ENCODE measurements around the gene MRTFA. TPM values are rescaled to one million over a fixed set of nuclear protein-coding genes. Genes with fewer than 3 reads are reported as not detected.

MRTFA gene
- total RNA-seq, 2 experiments from 2014 or later, result 47.7 to 66.9 TPM

DNA sequence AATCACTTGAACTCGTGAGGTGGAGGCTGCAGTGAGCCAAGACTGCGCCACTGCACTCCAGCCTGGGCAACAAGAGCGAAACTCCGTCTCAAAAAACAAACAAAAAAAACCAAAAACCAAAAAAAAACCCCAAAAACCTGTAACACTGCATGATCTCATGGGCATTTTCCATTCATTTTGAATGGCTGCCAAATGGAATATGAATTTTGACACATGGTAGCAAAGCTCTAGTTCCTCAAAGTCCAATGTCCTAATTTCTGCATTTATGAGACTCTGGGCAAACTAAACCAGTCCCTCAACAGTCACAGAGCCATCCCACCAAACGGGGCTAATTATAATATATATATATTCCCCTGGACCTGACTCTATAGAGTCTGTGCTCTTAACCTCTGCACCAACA, 204.4 kb downstream of the MRTFA start:
- Histone ChIP-seq H3K4me2 (ENCODE audit: low read length) (0 out of 2 replicates have a peak overlapping the region, but pooled peaks have one; percentile 57), H3K27ac (ENCODE audit: low read depth, low read length, poor library complexity, severe bottlenecking) (peak overlapping the region; percentile 99), H3K4me1 (ENCODE audit: insufficient read depth, low read length, poor library complexity, severe bottlenecking) (peaks cover 57% of the 10 kb centered on the region), H3K9me3 (ENCODE audit: low read length) (peaks cover 5% of the 10 kb centered on the region; the same call in 1 of the 2 replicates), H3K79me2 (ENCODE audit: insufficient read depth, low read depth, low read length) (peaks cover 27% of the 10 kb centered on the region), H4K20me1 (ENCODE audit: insufficient read depth, low read length) (no peaks in the 10 kb centered on the region), H3K36me3 (ENCODE audit: insufficient read depth, low read length) (peaks cover 82% of the 10 kb centered on the region), H2AFZ (ENCODE audit: low read length) (no peak overlapping the region), H3K4me3 (ENCODE audit: low read depth, low read length, poor library complexity, severe bottlenecking) (no peak overlapping the region), H3K9me2 (ENCODE audit: insufficient read depth, low read length) (no peaks in the 10 kb centered on the region)
- ChIA-PET POLR2A (interaction anchor here (1.0 to 2.8 kb wide), 2 partner anchors 13 to 16 kb away, joined by 5 to 13 read pairs; no protein-coding TSS in a partner anchor), CTCF (ENCODE audit: unreplicated experiment) (interaction anchor here (1.1 kb wide), 1 partner anchor 17 kb away, joined by 3 read pairs; no protein-coding TSS in a partner anchor)
- TF ChIP-seq, protein P1, sequence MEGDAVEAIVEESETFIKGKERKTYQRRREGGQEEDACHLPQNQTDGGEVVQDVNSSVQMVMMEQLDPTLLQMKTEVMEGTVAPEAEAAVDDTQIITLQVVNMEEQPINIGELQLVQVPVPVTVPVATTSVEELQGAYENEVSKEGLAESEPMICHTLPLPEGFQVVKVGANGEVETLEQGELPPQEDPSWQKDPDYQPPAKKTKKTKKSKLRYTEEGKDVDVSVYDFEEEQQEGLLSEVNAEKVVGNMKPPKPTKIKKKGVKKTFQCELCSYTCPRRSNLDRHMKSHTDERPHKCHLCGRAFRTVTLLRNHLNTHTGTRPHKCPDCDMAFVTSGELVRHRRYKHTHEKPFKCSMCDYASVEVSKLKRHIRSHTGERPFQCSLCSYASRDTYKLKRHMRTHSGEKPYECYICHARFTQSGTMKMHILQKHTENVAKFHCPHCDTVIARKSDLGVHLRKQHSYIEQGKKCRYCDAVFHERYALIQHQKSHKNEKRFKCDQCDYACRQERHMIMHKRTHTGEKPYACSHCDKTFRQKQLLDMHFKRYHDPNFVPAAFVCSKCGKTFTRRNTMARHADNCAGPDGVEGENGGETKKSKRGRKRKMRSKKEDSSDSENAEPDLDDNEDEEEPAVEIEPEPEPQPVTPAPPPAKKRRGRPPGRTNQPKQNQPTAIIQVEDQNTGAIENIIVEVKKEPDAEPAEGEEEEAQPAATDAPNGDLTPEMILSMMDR (conservative IDR thresholded peaks at IDR 0.05; ENCODE audit: low read length), result no peak
- no peak for TF ChIP-seq EZH2phosphoT487 (IDR thresholded peaks at IDR 0.05; ENCODE audit: borderline replicate concordance, low read depth, low read length)
- intact Hi-C loops (cut with micrococcal nuclease; ENCODE audit: unreplicated experiment), result no loop called here
- DNase-seq (ENCODE audit: low spot score), result no peak
- BruUV-seq (replicated peaks), result no TSS peak

- ChIA-PET POLR2A (no interaction called here), CTCF (ENCODE audit: unreplicated experiment) (interaction anchor here (0.5 kb wide), 1 partner anchor 11 kb away, joined by 3 read pairs; no protein-coding TSS in a partner anchor)
- intact Hi-C loops (cut with micrococcal nuclease; ENCODE audit: unreplicated experiment), result no loop called here
- Histone ChIP-seq H3K27ac (ENCODE audit: low read depth, low read length, poor library complexity, severe bottlenecking) (no peak overlapping the region), H4K20me1 (ENCODE audit: insufficient read depth, low read length) (no peaks in the 10 kb centered on the region), H3K36me3 (ENCODE audit: insufficient read depth, low read length) (peaks cover 93% of the 10 kb centered on the region), H3K79me2 (ENCODE audit: insufficient read depth, low read depth, low read length) (peaks cover 27% of the 10 kb centered on the region), H3K4me2 (ENCODE audit: low read length) (no peak overlapping the region), H3K4me1 (ENCODE audit: insufficient read depth, low read length, poor library complexity, severe bottlenecking) (peaks cover 46% of the 10 kb centered on the region), H3K4me3 (ENCODE audit: low read depth, low read length, poor library complexity, severe bottlenecking) (no peak overlapping the region), H3K9me3 (ENCODE audit: low read length) (peaks cover 5% of the 10 kb centered on the region; the same call in 1 of the 2 replicates), H2AFZ (ENCODE audit: low read length) (no peak overlapping the region), H3K9me2 (ENCODE audit: insufficient read depth, low read length) (no peaks in the 10 kb centered on the region)
- no TSS peak for BruUV-seq (replicated peaks)
- no peak for TF ChIP-seq EZH2phosphoT487 (IDR thresholded peaks at IDR 0.05; ENCODE audit: borderline replicate concordance, low read depth, low read length)
- TF ChIP-seq, protein P1 (conservative IDR thresholded peaks at IDR 0.05; ENCODE audit: low read length), result no peak
- no peak for DNase-seq (ENCODE audit: low spot score)
Measured at GRCh38 chr22:40430991-40431390, 205.5 kb downstream of the MRTFA start.

DNA sequence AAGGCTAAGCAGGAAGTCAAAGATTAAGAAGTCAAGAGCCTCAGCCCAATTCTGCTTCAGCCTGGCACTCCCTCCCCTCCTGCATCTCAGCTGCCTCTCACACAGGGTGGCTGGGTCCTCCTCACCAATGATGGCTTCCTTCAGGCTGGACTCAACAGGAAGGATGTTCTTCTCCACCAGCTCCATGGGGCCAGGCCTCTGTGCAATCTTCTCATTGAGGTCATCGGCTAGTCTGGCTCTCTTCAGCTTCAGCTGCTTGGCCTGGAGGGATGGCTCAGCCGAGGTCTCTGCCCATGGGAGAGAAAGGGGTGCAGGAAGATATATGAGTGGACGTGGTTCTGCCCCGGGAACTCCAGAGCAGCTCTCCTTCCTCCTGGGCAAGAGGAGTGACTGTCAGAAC, 207.0 kb downstream of the MRTFA start:
- peaks cover 31% of the 10 kb centered on the region for H3K4me1 ChIP-seq (ENCODE audit: insufficient read depth, low read length, poor library complexity, severe bottlenecking)
- no peaks in the 10 kb centered on the region for H3K9me2 ChIP-seq (ENCODE audit: insufficient read depth, low read length)
- no TSS peak for BruUV-seq (replicated peaks)
- intact Hi-C loops (cut with micrococcal nuclease; ENCODE audit: unreplicated experiment), result no loop called here
- H3K79me2 ChIP-seq (ENCODE audit: insufficient read depth, low read depth, low read length), result peaks cover 19% of the 10 kb centered on the region
- H3K27ac ChIP-seq (ENCODE audit: low read depth, low read length, poor library complexity, severe bottlenecking), result no peak overlapping the region
- no peak for DNase-seq (ENCODE audit: low spot score)
- CTCF ChIA-PET (ENCODE audit: unreplicated experiment), result no interaction called here
- TF ChIP-seq, protein P1 (conservative IDR thresholded peaks at IDR 0.05; ENCODE audit: low read length), result no peak
- no peak for TF ChIP-seq EZH2phosphoT487 (IDR thresholded peaks at IDR 0.05; ENCODE audit: borderline replicate concordance, low read depth, low read length)
- POLR2A ChIA-PET, result interaction anchor here (1.7 kb wide), 1 partner anchor 14 kb away, joined by 7 read pairs; no protein-coding TSS in a partner anchor
- no peak overlapping the region for H3K4me2 ChIP-seq (ENCODE audit: low read length)
- H4K20me1 ChIP-seq (ENCODE audit: insufficient read depth, low read length), result no peaks in the 10 kb centered on the region
- no peak overlapping the region for H3K4me3 ChIP-seq (ENCODE audit: low read depth, low read length, poor library complexity, severe bottlenecking)
- H3K36me3 ChIP-seq (ENCODE audit: insufficient read depth, low read length), result peaks cover 99% of the 10 kb centered on the region
- no peaks in the 10 kb centered on the region for H3K9me3 ChIP-seq (ENCODE audit: low read length)
- no peak overlapping the region for H2AFZ ChIP-seq (ENCODE audit: low read length)
